Skeletal muscle satellite cell (primary cell): ENCODE results near the gene HMBS.

ENCODE experiments used
- H3K27me3 ChIP-seq: 2 replicates; pipeline ENCODE4 v1.7.0; 2013; ENCODE audit warnings: low read length; ENCODE audit not compliant: control insufficient read depth, insufficient read depth
- H3K36me3 ChIP-seq: 2 replicates; pipeline ENCODE4 v1.7.0; 2013; ENCODE audit warnings: mild to moderate bottlenecking, control low read depth, low read length; ENCODE audit not compliant: insufficient read depth
- H3K4me1 ChIP-seq: 2 replicates; pipeline ENCODE4 v1.7.0; 2013; ENCODE audit warnings: low read length; ENCODE audit not compliant: control insufficient read depth, insufficient read depth
- H3K4me2 ChIP-seq: 2 replicates; pipeline ENCODE4 v1.7.0; 2013; ENCODE audit warnings: mild to moderate bottlenecking, low read length
- H3K4me3 ChIP-seq: 2 replicates; pipeline ENCODE4 v1.7.0; 2013; ENCODE audit warnings: low read length
- H3K9ac ChIP-seq: 2 replicates; pipeline ENCODE4 v1.7.0; 2013; ENCODE audit warnings: mild to moderate bottlenecking, low read depth, low read length, moderate library complexity
- H3K9me3 ChIP-seq: replicated peaks from 2 replicates; pipeline ENCODE4 v1.7.0; 2013; ENCODE audit warnings: mild to moderate bottlenecking, control low read depth, low read length

HMBS gene

DNA sequence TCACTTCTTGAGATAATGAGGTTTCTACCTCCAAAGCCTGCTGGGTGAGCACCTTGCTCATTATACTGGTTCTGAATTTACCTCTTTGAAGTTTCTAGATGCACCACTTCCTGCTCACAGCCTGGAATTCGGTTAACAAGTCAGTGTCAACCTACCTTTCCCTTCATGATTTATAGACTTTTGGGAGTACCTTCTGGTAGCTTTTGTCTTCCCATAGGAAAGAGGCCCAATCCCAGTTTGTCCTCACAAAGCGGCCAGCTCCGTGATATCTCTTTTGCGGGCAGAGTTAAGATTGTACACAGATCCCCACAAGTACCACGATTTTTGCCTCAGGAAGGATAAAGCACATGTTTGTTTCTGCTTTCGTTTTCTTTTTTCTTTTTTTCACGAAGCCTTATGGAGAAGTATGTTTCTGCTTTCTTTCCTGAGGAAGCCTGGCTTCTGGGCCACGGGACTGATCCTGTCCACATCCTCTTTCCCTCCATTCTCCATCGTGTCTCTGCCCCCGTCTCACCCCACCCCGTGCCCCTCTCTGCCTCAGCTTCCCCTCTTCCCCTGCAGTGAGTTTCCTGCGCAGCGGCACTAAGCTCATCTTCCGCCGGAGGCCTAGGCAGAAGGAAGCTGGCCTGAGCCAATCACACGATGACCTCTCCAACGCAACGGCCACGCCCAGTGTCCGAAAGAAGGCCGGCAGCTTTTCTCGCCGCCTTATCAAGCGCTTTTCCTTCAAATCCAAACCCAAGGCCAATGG lies 31.0 kb downstream of the HMBS start:
- H3K9ac ChIP-seq = no peak overlapping the region
- peaks cover 5% of the 10 kb centered on the region for H3K4me1 ChIP-seq
- H3K36me3 ChIP-seq = peaks cover 26% of the 10 kb centered on the region
- no peak overlapping the region for H3K4me3 ChIP-seq
- no peak overlapping the region for H3K4me2 ChIP-seq
- no peaks in the 10 kb centered on the region for H3K9me3 ChIP-seq
- no peaks in the 10 kb centered on the region for H3K27me3 ChIP-seq

DNA sequence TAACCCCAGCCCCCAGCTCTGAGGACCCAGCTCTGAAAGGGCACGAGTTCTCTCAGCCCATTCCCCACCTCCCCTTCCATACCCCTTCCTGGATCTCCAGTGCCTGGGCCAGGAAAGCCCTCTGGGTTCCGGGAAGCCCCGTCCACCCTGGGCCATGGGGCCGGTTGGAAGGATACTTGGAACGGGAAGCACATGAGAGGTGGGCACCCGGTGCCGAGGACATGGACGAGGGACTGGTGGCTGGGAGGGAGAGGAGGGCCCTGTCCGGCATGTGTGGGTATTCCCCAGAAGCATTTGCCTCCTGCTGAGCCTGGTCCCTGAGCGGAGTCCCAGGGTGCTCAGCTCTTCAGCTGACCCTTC lies 31.5 kb downstream of the HMBS start:
- H3K4me1 ChIP-seq = peaks cover 9% of the 10 kb centered on the region
- H3K4me3 ChIP-seq = no peak overlapping the region
- H3K36me3 ChIP-seq = peaks cover 22% of the 10 kb centered on the region

DNA sequence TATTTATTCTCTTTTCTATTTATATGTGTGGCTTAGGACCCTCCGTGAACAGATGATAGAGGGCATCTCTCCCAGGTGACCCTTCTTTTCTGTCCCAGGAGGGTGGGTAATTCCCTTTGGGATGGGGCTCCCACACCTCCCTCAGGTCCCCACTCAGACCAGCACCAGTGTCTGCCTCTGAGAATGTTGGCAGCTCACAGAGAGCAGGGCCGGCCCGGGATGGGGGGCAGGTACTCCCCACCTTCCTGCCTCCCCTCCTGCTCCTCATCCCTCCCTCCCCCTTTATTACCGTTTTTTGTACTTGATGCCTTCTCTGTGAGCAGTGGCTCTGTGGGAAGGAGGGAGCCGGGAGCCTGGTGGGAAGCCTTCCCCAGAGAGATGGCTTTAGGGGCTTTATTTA lies 31.9 kb downstream of the HMBS start:
- Histone ChIP-seq H3K4me1 (peaks cover 9% of the 10 kb centered on the region), H3K4me2 (no peak overlapping the region), H3K36me3 (peaks cover 18% of the 10 kb centered on the region), H3K9me3 (no peaks in the 10 kb centered on the region), H3K27me3 (no peaks in the 10 kb centered on the region), H3K4me3 (no peak overlapping the region), H3K9ac (no peak overlapping the region)

More for the DNA sequence above, 31.5 kb downstream of the HMBS start:
- H3K9ac ChIP-seq = no peak overlapping the region
- H3K9me3 ChIP-seq = no peaks in the 10 kb centered on the region
- no peak overlapping the region for H3K4me2 ChIP-seq
- H3K27me3 ChIP-seq = no peaks in the 10 kb centered on the region

- H3K9ac ChIP-seq = no peak overlapping the region
- peaks cover 15% of the 10 kb centered on the region for H3K36me3 ChIP-seq
- no peak overlapping the region for H3K4me3 ChIP-seq
- no peak overlapping the region for H3K4me2 ChIP-seq
- H3K9me3 ChIP-seq = no peaks in the 10 kb centered on the region
- H3K4me1 ChIP-seq = peaks cover 10% of the 10 kb centered on the region
- no peaks in the 10 kb centered on the region for H3K27me3 ChIP-seq
Observed at GRCh38 chr11:119117004-119117706, 32.5 kb downstream of the HMBS start.

DNA sequence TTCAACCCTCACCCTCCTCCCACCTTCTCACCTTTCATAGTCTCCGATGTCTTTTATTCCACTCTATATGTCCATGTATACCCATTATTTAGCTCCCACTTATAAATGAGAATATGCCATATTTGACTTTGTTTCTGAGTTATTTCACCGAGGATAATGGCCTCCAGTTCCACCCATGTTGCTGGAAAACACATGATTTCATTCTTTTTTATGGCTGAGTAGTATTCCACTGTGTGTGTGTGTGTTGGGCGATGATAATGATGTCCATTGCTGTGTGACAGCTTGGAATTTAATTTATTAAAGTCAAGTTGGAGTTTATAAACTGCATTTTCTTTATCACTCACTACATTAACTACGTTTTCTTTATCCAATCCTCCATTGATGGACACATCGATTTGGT lies 33.5 kb downstream of the HMBS start:
- H3K4me1 ChIP-seq = peaks cover 16% of the 10 kb centered on the region
- no peaks in the 10 kb centered on the region for H3K27me3 ChIP-seq
- H3K36me3 ChIP-seq = peaks cover 10% of the 10 kb centered on the region
- no peak overlapping the region for H3K9ac ChIP-seq
- H3K4me3 ChIP-seq = no peak overlapping the region
- H3K4me2 ChIP-seq = no peak overlapping the region
- H3K9me3 ChIP-seq = no peaks in the 10 kb centered on the region

- no peaks in the 10 kb centered on the region for H3K27me3 ChIP-seq
- H3K9me3 ChIP-seq = no peaks in the 10 kb centered on the region
- H3K9ac ChIP-seq = no peak overlapping the region
- no peak overlapping the region for H3K4me2 ChIP-seq
- no peak overlapping the region for H3K4me3 ChIP-seq
- peaks cover 16% of the 10 kb centered on the region for H3K4me1 ChIP-seq
- H3K36me3 ChIP-seq = peaks cover 5% of the 10 kb centered on the region
Observed at GRCh38 chr11:119118946-119119345, 34.3 kb downstream of the HMBS start.

DNA sequence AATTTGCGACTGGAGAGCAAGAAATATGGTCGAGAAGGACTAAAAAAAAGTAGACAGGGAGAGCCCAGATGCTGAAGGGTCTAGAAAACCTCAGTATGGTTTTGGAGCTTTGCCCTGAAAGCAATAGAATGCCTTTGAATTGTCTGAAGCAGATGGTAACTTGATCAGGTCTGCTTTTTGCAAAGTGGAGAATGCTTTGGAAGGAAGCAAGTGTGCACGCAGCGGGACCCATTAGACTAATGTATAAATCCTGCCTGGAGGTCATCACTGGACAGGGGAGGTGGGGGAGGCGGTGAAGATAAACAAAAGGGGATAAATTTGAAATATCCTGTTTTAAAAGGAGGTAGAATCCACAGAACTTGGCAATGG lies 35.9 kb downstream of the HMBS start:
- peaks cover 16% of the 10 kb centered on the region for H3K4me1 ChIP-seq
- peak overlapping the region; percentile 78 for H3K9ac ChIP-seq
- H3K27me3 ChIP-seq = no peaks in the 10 kb centered on the region
- H3K4me2 ChIP-seq = peak overlapping the region; percentile 89
- H3K36me3 ChIP-seq = peaks cover 6% of the 10 kb centered on the region
- H3K4me3 ChIP-seq = peak overlapping the region; percentile 74
- H3K9me3 ChIP-seq = no peaks in the 10 kb centered on the region

- H3K4me2 ChIP-seq = peak within 1 kb of the TSS; percentile 92
Observed at GRCh38 chr11:119121008-119121810, 36.5 kb downstream of the HMBS start, which contains the start of gene HINFP. Gene HINFP (plus strand): TSS chr11:119121580. CDS start chr11:119126945, 5,365 bp downstream.

DNA sequence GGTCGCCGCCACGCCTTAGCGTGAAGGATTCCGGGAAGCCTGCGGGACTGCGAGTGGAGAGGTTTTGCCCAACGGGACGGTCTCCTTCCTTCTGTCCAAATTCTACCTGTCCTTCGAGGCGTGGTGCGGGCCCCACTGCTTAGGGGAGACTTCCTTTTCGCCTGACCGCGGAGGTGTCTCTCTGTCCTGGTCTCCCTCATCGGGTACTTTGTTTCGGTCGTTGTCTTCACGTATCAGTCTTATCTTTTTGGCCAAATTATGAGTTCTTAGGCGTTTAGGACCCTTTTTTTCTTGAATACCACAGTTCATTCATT lies 37.1 kb downstream of the HMBS start:
- peaks cover 16% of the 10 kb centered on the region for H3K4me1 ChIP-seq

More at GRCh38 chr11:119121008-119121810, 36.5 kb downstream of the HMBS start, which contains the start of gene HINFP:
- peaks cover 16% of the 10 kb centered on the region for H3K4me1 ChIP-seq
- peak within 1 kb of the TSS; percentile 88 for H3K9ac ChIP-seq
- H3K27me3 ChIP-seq = no peaks in the 10 kb centered on the region
- peaks cover 6% of the 10 kb centered on the region for H3K36me3 ChIP-seq
- no peaks in the 10 kb centered on the region for H3K9me3 ChIP-seq
- peak within 1 kb of the TSS; percentile 94 for H3K4me3 ChIP-seq

GRCh38 chr11:119125821-119126220 lies 41.1 kb downstream of the HMBS start:
- H3K27me3 ChIP-seq = no peaks in the 10 kb centered on the region
- H3K4me3 ChIP-seq = no peak overlapping the region
- peaks cover 10% of the 10 kb centered on the region for H3K4me1 ChIP-seq
- H3K36me3 ChIP-seq = peaks cover 14% of the 10 kb centered on the region
- no peaks in the 10 kb centered on the region for H3K9me3 ChIP-seq
- no peak overlapping the region for H3K9ac ChIP-seq
- no peak overlapping the region for H3K4me2 ChIP-seq

More for the DNA sequence above, 37.1 kb downstream of the HMBS start:
- H3K9ac ChIP-seq = peak overlapping the region; percentile 88
- H3K27me3 ChIP-seq = no peaks in the 10 kb centered on the region
- H3K4me3 ChIP-seq = peak overlapping the region; percentile 94
- peak overlapping the region; percentile 92 for H3K4me2 ChIP-seq
- H3K9me3 ChIP-seq = no peaks in the 10 kb centered on the region
- peaks cover 6% of the 10 kb centered on the region for H3K36me3 ChIP-seq

DNA sequence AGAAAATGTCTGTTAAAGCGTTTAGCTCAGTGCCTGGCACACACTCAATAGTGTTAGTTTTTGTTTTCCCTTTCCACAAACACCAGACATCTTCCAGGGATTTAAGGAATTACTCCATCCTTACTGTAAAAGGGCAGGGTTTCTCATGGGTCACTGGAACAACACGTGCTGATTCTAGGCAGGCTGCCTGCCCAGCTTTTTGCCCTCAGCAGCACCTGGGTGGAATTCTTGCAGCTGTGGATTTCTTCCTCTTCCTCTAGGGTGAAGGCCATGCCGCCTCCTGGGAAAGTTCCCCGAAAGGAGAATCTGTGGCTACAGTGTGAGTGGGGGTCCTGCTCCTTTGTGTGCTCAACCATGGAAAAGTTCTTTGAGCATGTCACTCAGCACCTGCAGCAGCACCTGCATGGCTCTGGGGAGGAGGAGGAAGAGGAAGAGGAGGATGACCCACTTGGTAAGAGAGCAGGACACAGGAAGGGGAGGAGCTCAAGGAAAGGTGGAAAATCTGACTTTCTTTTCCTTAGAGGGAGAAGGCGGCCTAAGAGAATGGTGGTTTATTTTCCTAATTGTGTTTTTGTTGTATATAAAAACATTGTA lies 42.1 kb downstream of the HMBS start:
- peaks cover 22% of the 10 kb centered on the region for H3K36me3 ChIP-seq

More for the DNA sequence above, 42.1 kb downstream of the HMBS start:
- no peaks in the 10 kb centered on the region for H3K27me3 ChIP-seq
- H3K9ac ChIP-seq = no peak overlapping the region
- H3K4me3 ChIP-seq = no peak overlapping the region
- H3K9me3 ChIP-seq = no peaks in the 10 kb centered on the region
- no peak overlapping the region for H3K4me2 ChIP-seq
- H3K4me1 ChIP-seq = peaks cover 7% of the 10 kb centered on the region
